ENCODE measurements around the gene HSPA12A.

Gene HSPA12A

GRCh38 chr10:116621934-116622655 is 120.3 kb downstream of the HSPA12A start:
- DNase-seq = no peak

- no peak for DNase-seq
Measured at GRCh38 chr10:116621476-116621875, 120.9 kb downstream of the HSPA12A start.
